ENCODE data around the gene LLPH.
A peak's percentile ranks its signal among the peaks of the same experiment; 100 is the strongest.
"Not testable (repeated sequence)": the region's sequence is repeated elsewhere in the genome, so short reads cannot be mapped to it uniquely, and the experiment has no call there.

Gene LLPH

DNA sequence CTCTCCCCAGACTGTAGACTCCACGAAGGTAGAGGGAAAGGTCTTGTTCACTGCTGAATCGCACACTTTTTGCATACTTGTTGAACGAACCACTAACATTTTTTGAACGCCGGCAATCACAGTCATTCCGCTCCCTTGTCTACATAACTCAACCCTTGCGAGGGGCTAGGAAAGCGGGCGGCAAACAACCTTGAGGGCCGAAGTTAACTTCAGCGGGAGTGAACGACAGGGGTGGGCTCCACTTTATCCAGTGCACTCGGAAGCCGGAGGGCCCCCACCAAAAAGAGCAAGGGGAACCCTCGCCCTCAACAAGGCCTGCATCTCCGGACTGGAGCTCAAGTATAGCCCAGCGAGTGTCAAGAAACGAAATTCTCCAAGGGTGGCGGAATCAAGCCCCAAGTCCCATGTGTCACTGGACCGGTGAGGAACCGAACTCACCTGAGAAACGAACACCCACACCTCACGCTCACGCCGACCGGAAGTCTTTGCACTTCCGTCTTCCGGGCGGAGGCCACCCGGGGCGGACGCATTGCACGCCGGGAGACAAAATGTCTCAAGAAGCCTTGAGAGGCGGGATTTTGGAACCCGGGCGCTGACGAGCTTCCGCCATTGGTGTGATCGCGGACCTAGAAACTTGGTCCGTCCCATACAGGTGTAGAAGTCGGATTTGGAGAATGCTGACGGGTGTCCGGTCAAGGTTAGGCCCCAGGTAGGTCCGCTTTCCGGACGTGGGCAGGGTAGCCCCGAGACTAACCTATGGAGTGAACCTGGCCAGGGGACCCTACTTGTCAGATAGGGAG is at the start of gene LLPH:
Gene LLPH (minus strand): TSS at position 484 of the 800 bp plus-strand sequence. CDS start 1,644 bp downstream, outside the sequence.
- intact Hi-C loops (cut with DNase I): no loop called here
- DNase-seq: peak; percentile 81 to 95 (median 90)

DNA sequence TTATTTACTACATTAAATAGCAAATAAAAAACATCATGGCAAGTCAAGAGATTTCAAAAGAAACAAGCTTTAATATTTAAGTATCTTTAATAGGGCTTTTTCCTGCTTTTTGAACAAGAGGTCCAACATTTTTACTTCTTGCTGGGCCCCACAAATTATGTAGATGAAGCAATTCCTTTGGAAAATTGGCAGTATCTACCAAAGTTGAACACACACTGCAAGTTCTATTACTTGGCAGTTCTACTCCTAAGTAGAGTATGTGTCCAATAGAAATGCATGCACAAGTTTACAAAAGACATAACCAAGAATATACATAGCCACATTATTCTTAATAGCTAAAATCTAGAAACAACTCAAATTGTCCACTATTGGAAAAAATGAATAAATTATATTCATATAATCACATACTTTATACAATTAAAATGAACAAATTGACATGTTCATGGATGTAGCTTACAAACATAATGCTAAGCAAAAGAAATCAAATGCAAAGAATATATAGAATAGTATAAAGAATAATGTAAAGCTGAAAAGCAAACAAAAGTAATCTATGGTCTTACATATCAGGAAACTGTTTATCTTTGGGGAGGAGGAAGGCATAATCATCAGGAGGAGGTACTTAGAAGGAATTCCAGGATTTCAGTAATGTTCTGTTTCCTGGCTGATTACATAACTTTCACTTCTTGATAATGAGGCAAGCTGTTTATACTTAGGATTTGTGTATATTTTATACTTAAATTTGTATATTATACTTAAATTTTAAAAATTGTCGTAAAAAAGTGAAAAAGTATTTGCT is 45.8 kb upstream of the LLPH start:
- intact Hi-C loops (cut with DNase I): no loop called here
- no peak for DNase-seq

DNA sequence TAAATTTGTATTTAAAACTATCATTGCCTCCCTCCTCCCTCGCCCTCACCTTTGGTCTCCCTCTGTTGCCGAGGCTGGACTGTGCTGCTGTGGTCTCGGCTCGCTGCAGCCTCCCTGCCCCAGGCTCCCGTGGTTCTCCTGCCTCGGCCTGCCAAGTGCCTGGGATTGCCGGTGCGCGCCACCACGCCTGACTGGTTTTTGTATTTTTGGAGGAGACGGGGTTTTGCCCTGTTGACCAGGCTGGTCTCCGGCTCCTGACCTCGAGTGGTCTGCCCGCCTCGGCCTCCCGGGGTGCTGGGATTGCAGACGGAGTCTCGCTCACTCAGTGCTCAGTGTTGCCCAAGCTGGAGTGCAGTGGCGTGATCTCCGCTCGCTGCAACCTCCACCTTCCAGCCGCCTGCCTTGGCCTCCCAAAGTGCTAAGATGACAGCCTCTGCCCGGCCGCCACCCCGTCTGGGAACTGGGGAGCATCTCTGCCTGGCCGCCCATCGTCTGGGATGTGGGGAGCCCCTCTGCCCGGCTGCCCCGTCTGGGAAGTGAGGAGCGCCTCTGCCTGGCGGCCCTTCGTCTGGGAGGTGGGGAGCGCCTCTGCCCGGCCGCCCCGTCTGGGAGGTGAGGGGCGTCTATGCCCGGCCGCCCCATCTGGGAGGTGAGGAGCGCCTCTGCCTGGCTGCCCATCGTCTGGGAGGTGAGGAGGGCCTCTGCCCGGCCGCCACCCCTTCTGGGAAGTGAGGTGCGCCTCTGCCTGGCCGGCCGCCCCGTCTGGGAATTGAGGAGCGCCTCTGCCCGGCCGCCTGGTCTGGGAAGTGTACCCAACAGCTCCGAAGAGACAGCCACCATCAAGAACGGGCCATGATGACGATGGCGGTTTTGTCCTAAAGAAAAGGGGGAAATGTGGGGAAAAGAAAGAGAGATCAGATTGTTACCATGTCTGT is 44.1 kb upstream of the LLPH start:
- intact Hi-C loops (cut with DNase I): not testable (repeated sequence)

DNA sequence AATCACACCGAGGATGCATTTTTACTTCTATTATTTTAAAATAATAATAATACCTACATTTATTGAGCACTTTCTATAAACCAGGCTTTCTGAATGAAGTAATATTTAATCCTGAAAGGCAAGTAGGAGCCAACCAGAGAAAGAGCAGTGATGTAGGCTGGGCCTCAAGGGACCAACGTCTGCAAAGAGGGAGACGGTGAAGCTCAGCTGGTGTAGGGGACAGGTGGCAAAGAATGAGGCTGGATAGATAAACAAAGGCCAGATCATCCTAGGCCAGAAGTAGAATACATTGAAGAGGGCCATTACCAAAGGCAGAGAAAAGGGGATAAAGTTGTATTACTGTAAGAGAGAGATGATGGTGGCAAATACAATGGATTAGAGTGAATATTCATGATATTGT is 40.1 kb upstream of the LLPH start:
- intact Hi-C loops (cut with DNase I): no loop called here
- DNase-seq: no peak

More for the DNA sequence above, 44.1 kb upstream of the LLPH start:
- not testable (repeated sequence) for DNase-seq

DNA sequence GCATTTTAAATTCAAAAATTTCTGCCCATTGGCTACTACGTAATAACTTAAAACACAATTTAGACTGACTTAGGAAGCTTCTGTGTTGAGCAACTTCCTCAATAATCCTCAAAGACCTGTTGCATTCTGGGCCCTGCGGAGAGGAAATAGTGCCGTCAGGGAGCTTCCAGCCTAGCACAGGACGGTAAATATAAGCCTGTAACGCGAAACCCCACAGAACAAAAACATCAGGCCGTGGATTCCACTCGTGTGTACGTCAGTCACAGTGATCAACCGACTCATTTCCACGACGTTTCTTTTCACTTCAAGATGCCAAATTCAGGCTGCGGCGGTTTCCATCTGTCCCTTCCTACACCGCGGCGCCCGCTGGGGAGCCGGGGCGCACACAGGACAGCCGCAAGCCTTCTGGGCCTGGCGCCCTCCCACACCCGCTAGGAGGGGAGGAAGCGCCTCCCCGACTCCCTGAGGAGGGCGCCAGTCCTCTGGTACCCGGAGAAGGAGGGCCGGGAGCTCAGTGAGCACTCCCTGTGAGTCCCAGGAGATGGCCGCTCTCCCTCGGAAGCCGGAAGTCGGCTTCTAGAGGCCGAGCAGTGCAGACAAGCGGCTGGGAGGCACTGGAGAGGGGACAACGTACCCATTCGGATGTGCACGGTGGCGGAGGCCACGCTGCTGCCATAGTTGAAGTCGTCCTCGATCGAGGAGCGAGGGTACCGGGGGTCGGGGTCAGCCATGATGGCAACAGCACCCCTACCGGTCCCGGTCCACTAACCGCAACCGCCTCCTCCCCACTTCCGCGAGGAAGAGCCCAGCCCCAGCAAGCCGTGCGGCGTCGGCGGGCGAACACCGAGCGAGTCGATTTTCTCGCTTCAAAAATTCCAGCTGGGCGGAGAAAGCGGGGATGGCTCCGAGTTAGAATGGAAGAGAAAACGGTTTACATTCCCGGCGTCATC is 38.9 kb upstream of the LLPH start, which contains the start of gene TMBIM4:
Gene TMBIM4 (minus strand): TSS at position 776 of the 950 bp plus-strand sequence. CDS start 45 bp downstream, at position 731.
- DNase-seq: peak; percentile 63 to 94 (median 86)
- intact Hi-C loops (cut with DNase I): no loop called here

DNA sequence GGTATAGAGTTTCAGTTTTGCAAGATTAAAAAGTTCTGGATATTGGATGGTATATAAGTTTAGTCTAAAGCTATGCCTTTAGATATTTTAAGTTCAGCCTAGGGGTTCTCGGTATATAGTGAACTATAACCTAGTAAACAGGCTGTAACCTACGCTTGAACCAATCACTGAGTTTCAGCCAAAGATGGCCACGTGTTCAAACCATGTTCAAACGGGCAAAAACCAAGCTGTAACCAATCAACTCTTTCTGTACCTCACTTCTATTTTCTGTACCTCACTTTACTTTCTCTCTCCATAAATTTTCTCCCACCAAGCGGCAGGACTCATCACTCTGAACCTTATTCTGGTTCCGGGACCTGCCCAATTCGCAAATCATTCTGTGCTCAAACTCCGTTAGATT is 37.9 kb upstream of the LLPH start:
- DNase-seq: no peak
- intact Hi-C loops (cut with DNase I): no loop called here

DNA sequence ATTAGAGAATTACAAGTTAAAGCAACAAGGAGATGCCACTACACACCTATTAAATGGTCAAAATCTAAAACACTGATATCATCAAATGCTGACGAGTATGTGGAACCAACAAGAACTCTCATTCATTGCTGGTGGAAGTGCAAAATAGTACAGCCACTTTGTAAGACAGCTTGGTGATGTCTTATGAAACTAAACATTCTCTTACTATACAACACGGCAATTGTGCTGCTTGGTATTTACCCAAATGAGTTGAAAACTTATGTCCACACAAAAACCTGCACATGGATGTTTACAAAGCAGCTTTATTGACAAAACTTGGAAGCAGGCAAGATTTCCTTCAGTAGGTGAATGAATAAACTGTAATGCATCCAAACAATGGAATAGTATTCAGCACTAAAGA is 36.0 kb upstream of the LLPH start:
- no peak for DNase-seq
- intact Hi-C loops (cut with DNase I): no loop called here

DNA sequence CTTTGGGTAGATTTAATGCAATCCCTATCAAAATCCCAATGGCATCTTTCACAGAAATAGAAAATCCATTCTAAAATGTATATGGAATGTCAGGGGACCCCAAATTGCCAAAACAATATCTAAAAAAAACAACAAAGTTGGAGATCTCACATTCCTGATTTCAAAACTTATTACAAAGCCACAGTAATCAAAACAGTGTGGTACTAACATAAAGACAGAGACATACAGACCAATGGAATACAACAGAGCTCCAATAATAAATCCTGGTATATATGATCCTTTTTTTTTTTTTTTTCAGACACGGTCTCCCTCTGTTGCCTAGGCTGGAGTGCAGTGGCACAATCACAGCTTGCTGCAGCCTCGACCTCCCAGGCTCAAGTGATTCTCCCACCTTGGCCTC is 34.6 kb upstream of the LLPH start:
- DNase-seq: no peak
- intact Hi-C loops (cut with DNase I): no loop called here

DNA sequence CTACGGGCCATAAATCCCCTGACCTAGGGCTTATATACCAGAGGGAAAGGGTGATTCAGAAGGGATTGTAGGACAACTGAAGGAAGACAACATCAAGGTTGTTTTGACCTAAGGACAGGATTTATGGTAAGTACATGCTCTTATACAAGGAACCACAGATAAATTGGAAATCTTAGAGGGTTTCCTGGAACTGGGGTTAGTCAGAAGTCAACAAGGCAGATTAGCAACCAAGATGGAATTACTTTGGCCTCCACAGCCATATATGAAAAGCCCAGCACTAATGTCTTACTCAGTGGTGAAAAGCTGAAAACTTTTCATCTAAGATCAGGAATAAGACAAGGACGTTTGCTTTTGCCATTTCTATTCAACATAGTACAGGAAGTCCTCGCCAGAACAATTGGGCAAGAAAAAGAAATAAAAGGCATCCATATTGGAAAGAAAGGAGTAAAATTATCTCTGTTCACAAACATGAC is 33.8 kb upstream of the LLPH start:
- intact Hi-C loops (cut with DNase I): no loop called here
- no peak for DNase-seq

DNA sequence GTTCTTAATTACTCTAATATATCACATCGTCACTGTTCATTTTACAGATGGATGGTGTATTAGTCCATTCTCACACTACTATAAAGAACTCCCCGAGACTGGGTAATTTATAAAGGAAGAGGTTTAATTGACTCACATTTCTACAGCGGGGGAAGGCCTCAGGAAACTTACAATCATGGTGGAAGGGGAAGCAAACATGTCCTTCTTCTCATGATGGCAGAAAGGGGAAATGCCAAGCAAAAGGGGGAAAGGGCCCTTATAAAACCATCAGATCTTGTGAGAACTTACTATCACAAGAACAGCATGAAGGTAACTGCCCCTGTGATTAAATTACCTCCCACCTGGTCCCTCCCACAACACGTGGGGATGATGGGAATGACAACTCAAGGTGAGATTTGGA is 32.7 kb upstream of the LLPH start:
- intact Hi-C loops (cut with DNase I): no loop called here
- no peak for DNase-seq

DNA sequence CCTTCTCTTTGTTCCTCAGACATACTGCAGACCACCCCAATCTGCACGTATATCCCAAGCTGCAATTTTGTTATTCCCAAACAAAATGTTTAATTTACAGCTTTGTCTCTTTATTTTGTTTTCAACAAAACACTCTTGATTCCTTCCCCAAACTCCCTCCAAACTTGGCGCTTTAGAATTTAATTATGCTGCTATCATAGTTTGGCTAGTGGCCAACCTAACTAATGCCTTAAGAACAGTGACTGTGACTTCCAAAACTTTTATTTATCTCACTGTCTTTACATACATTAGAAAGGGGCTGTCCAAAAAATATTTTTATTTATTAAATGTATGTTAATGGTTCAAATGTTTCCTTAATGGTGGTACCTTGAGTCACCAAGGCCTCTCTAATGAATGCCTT is 32.2 kb upstream of the LLPH start:
- DNase-seq: no peak
- intact Hi-C loops (cut with DNase I): no loop called here

DNA sequence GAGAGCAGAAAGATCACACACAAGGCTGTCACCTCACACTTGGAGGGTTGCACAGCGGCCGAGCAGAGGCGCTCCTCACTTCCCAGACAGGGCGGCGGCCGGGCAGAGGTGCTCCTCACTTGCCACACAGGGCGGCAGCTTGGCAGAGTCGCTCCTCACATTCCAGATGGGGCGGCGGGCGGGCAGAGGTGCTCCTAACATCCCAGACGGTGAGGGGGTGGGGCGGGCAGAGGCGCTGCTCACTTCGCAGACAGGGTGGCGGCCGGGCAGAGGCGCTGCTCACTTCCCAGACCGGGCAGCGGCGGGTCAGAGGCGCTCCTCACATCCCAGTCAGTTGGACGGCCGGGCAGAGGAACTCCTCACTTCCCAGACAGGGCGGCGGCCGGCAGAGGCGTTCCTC is 30.2 kb upstream of the LLPH start:
- DNase-seq: no peak

DNA sequence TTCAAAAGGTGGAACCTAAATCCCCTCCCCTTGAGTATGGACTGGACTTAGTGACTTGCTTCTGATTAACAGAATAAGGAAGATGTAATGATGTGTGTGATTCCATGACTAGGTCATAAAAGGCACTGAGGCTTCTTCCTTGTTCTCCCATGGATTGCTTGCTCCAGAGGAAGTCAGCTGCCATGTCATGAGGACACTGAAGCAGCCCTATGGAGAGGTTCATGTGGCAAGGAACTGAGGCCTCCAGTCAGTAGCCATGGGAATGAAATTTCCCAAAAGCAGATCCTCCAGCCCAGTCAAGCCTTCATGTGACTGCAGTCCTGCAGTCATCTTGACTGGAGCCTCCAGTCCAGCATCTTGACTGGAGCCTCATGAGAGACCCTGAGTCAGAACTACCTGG is 28.6 kb upstream of the LLPH start:
- intact Hi-C loops (cut with DNase I): no loop called here
- DNase-seq: no peak

More for the DNA sequence above, 30.2 kb upstream of the LLPH start:
- intact Hi-C loops (cut with DNase I): no loop called here

DNA sequence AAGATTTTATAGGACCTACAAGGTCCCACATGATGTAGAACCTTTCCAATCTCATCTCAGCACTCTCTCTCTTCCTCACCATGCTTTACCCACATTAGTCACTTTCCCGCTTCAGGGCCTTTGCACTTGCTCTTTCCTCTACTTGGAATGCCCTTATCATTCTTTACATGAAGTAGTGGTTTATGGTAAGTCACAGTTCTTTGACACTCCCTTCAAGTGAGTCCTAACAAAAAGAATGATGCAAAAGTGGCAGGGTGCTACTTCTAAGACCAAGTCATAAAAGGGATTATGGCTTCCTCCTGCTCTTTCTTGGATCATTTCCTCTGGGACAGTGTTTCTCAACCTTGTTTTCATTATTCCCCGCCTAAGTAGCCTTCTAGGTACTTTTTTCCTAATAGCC is 26.1 kb upstream of the LLPH start:
- intact Hi-C loops (cut with DNase I): no loop called here
- no peak for DNase-seq

DNA sequence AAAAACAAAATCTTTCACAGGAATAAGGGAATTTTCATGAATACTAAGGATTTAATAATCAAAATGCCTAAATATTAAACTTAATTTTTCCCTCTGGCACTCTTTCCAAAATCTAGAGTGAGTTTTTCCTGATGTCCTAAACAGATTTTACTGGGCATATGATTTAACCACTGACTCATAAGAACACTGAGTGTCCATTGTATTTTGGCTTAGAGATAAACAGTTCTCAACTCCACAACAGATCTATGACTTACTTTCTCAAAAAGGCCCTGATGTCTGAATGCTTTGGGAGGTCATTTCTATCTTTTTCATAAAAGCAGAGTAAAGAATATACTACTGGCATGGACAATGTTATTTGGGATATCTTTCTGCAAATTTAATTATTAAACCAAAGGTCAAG is 24.2 kb upstream of the LLPH start:
- no peak for DNase-seq
- intact Hi-C loops (cut with DNase I): no loop called here

DNA sequence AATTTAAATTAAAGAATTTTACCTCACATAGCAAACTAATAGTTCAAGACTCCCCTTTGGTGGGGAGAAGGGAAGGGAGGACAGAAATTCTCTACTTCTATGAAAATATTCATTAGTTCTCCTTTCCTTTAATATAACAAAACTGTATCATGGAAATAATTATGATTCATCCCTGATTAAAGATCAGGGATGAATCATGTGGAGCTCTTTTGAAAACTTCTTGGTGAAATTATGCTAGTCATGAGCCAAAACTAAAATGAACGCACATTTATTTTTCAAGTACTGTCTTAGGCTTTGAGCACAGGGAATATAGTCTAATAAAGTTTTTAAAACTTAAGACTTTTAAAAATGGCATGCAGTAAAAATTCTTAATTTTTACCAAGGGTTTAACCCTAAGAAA is 22.2 kb upstream of the LLPH start:
- intact Hi-C loops (cut with DNase I): no loop called here
- no peak for DNase-seq

DNA sequence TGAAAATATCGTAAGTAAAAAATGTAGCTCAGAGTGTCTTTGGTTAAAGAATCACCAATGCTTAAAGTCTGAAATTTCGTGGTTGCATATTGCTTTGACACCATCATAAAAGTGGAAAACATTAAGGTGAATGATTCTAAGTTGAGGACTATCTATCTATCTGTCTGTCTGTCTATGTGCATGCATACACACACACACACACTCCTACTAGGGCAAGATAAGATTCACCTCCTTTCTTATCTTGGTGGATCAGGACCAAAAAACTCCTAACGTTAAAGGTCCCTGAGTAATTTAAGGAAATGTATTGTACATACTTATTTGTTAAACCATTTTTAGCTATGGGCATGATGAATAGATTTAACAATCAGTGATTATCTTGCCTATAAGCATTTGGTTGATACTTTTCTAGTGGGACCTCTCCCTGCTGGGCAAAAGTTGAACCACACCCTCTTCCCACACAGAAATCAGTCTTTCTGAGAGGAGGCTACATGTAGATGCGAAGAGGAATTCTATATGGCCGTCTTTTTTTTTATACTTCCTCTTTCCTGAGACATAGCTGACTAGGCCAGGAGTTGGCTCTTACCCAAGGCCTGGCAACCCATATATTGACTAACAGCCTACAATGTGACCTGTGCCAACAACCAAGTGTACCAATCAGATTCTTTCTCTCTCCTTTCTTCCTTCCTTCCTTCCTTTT is 19.3 kb upstream of the LLPH start:
- peak in 1 of 42 donors; percentile 41 for DNase-seq
- intact Hi-C loops (cut with DNase I): no loop called here

All from head of caudate nucleus (tissue), 42 donors.